Transverse colon (tissue), 4 donors: Measurements from ENCODE around the gene ERG. TPM values are rescaled to one million over a fixed set of nuclear protein-coding genes. Genes with fewer than 3 reads are reported as not detected.

Source experiments
- DNase-seq: peaks from one replicate; pipeline ENCODE4 v3.0.0-alpha.2; 2019
- H3K27ac ChIP-seq, 4 donors: fragments of 200-600 bp; sonication (generic); 2 replicates each; pipeline ENCODE4 v1.5.1; 2016 to 2018; ENCODE audit warnings: inconsistent platforms in 4 of 4
- H3K27me3 ChIP-seq: fragments of 200-600 bp; sonication (generic); 2 replicates; pipeline ENCODE4 v1.5.1; 2017; ENCODE audit warnings: inconsistent platforms
- H3K36me3 ChIP-seq, 4 donors: fragments of 200-600 bp; sonication (generic); 2 replicates each; pipeline ENCODE4 v1.5.1; 2017 to 2019; ENCODE audit warnings: inconsistent platforms in 4 of 4
- H3K4me1 ChIP-seq, 4 donors: fragments of 200-600 bp; sonication (generic); 2 replicates each; pipeline ENCODE4 v1.5.1; 2017 to 2020; ENCODE audit warnings: inconsistent platforms in 4 of 4
- H3K4me3 ChIP-seq, 4 donors: fragments of 200-600 bp; sonication (generic); 1 replicate in 1 of 4; 2 replicates in 3 of 4; pipeline versions ENCODE4 v1.5.1 to v1.6.1; 2017 to 2019; ENCODE audit warnings: inconsistent platforms in 4 of 4
- H3K9me3 ChIP-seq, 2 donors: fragments of 200-600 bp; sonication (generic); 2 replicates each; pipeline ENCODE4 v1.5.1; 2017 to 2019; ENCODE audit warnings: inconsistent platforms in 2 of 2
- CTCF ChIP-seq, 5 experiments: fragments of 200-600 bp in 3 of 5; fragments of 450-650 bp in 2 of 5; sonication (generic) in 3 of 5; IDR thresholded peaks; 1 replicate in 2 of 5; 2 replicates in 3 of 5; pipeline ENCODE4 v1.5.1; 2016 to 2017; ENCODE audit warnings: antibody characterized with exemption in 5 of 5, inconsistent platforms in 3 of 5, mild to moderate bottlenecking in 2 of 5, moderate library complexity in 1 of 5
- EP300 ChIP-seq: sonication (generic); formaldehyde crosslinking; IDR thresholded peaks from one replicate; pipeline ENCODE4 v1.6.1; 2017; ENCODE audit warnings: antibody characterized with exemption, low read depth
- POLR2A ChIP-seq: fragments of 450-650 bp; IDR thresholded peaks from one replicate; pipeline ENCODE4 v1.6.1; 2016; ENCODE audit warnings: antibody characterized with exemption, mild to moderate bottlenecking, moderate library complexity
- POLR2AphosphoS5 ChIP-seq, 3 donors: sonication (generic); formaldehyde crosslinking; IDR thresholded peaks; one replicate each; pipeline ENCODE4 v1.6.1; 2016; ENCODE audit warnings: antibody characterized with exemption in 3 of 3
- WGBS, 2 donors: methylation state at CpG; one replicate each; pipeline ENCODE4 v1.1.5; 2018; ENCODE audit warnings: low coverage in 1 of 2; 5-methylcytosine and 5-hydroxymethylcytosine counted together
- in situ Hi-C, 4 donors: fragments of 200-750 bp; cut with MboI; loops; one replicate each; pipeline versions ENCODE4 v1.15.0 to v1.15.1; 2017; ENCODE audit warnings: low sequenced_read_pairs in 3 of 4, low pct_ligation_motif_present in 1 of 4, low pct_unique_long_range_greater_than_20kb in 1 of 4
- intact Hi-C: fragments of 100-400 bp; cut with DNase I; formaldehyde crosslinking; loops from one replicate; pipeline ENCODE4 v1.15.1; 2023; ENCODE audit warnings: low total_unique reads
- total RNA-seq, 4 donors: library from RNA; depleted of rRNA; stranded (reverse); fragments of >200 nt; gene quantifications; one replicate each; pipeline ENCODE4 v1.1.0, GENCODE V29; 2016

The ERG gene
- total RNA-seq, 4 donors from 2014 or later, result 1.5 to 8.6 (median 3.7) TPM

GRCh38 chr21:38534591-38534990, 36.3 kb upstream of the ERG start:
- Histone ChIP-seq H3K9me3 (no peaks in the 10 kb centered on the region), H3K4me3 (no peak overlapping the region), H3K27ac (no peak overlapping the region), H3K4me1 (peaks cover 0 to 14% (median 3%) of the 10 kb centered on the region in 4 donors), H3K27me3 (no peaks in the 10 kb centered on the region), H3K36me3 (no peaks in the 10 kb centered on the region)
- in situ Hi-C loops, result no loop called here
- intact Hi-C loops, result no loop called here
- TF ChIP-seq POLR2A (no peak), POLR2AphosphoS5 (IDR thresholded peaks at IDR 0.05) (no peak), CTCF (IDR thresholded peaks at IDR 0.05) (no peak), EP300 (no peak)
- DNase-seq, result no peak
- WGBS, 2 donors, result 76 to 77% methylated on average over 3 of the region's 3 CpGs

GRCh38 chr21:38533887-38534286, 35.6 kb upstream of the ERG start:
- 79% methylated on average over 2 of the region's 2 CpGs for WGBS, 2 donors

GRCh38 chr21:38531591-38531990, 33.3 kb upstream of the ERG start:
- no peak for TF ChIP-seq EP300
- TF ChIP-seq CTCF (IDR thresholded peaks at IDR 0.05), result no peak
- TF ChIP-seq POLR2A, result no peak
- TF ChIP-seq POLR2AphosphoS5 (IDR thresholded peaks at IDR 0.05), result no peak
- WGBS, 2 donors, result 65 to 85% methylated on average over 4 to 5 of the region's 5 CpGs
- intact Hi-C loops, result no loop called here
- Histone ChIP-seq H3K36me3 (no peaks in the 10 kb centered on the region), H3K9me3 (no peaks in the 10 kb centered on the region), H3K27ac (no peak overlapping the region), H3K4me3 (no peak overlapping the region), H3K4me1 (peaks cover 0 to 10% (median 6%) of the 10 kb centered on the region in 4 donors), H3K27me3 (no peaks in the 10 kb centered on the region)
- in situ Hi-C loops, result no loop called here
- no peak for DNase-seq

More at GRCh38 chr21:38533887-38534286, 35.6 kb upstream of the ERG start:
- in situ Hi-C loops, result no loop called here
- Histone ChIP-seq H3K4me1 (peaks cover 0 to 12% (median 3%) of the 10 kb centered on the region in 4 donors), H3K4me3 (no peak overlapping the region), H3K27ac (no peak overlapping the region), H3K9me3 (no peaks in the 10 kb centered on the region), H3K36me3 (no peaks in the 10 kb centered on the region), H3K27me3 (no peaks in the 10 kb centered on the region)
- DNase-seq, result no peak
- intact Hi-C loops, result no loop called here
- TF ChIP-seq EP300 (no peak), POLR2A (no peak), POLR2AphosphoS5 (IDR thresholded peaks at IDR 0.05) (no peak), CTCF (IDR thresholded peaks at IDR 0.05) (no peak)

GRCh38 chr21:38531039-38531541, 32.8 kb upstream of the ERG start:
- Histone ChIP-seq H3K4me3 (no peak overlapping the region), H3K36me3 (no peaks in the 10 kb centered on the region), H3K27me3 (no peaks in the 10 kb centered on the region), H3K9me3 (no peaks in the 10 kb centered on the region), H3K4me1 (peaks cover 0 to 10% (median 6%) of the 10 kb centered on the region in 4 donors), H3K27ac (no peak overlapping the region)
- WGBS, 2 donors, result 76 to 92% methylated on average over 4 to 5 of the region's 5 CpGs
- TF ChIP-seq EP300 (no peak), POLR2A (no peak), POLR2AphosphoS5 (IDR thresholded peaks at IDR 0.05) (no peak), CTCF (IDR thresholded peaks at IDR 0.05) (no peak)
- intact Hi-C loops, result no loop called here
- DNase-seq, result no peak
- in situ Hi-C loops, result no loop called here
